Measurements from ENCODE around the gene OR4M1. TPM values are rescaled to one million over a fixed set of nuclear protein-coding genes. Genes with fewer than 3 reads are reported as not detected.
"Not testable (repeated sequence)": the region's sequence is repeated elsewhere in the genome, so short reads cannot be mapped to it uniquely, and the experiment has no call there.

The OR4M1 gene, protein sequence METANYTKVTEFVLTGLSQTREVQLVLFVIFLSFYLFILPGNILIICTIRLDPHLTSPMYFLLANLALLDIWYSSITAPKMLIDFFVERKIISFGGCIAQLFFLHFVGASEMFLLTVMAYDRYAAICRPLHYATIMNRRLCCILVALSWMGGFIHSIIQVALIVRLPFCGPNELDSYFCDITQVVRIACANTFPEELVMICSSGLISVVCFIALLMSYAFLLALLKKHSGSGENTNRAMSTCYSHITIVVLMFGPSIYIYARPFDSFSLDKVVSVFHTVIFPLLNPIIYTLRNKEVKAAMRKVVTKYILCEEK
- total RNA-seq (not detected), polyA plus RNA-seq (not detected)
- long read RNA-seq, donor 1: 0 reads
- long read RNA-seq, donor 2: 0 reads

DNA sequence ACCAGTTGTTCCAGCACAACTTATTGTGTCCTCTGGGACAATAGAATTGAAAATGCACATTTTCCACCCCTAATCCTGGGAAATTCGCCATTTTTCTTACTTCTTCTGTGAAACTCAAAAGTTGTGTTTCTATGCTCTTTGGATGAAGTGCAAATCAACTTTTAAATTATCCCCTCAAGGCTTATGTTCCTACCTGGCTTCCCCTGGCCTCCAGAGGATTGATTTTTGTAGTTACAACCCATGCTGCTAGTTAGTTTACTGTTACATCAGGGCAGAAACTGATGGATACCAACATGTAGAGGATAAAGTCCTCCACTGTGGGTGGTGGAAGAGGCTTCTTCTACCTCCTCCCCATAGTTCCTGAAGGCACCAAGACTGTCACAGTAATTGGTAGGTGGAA lies at the start of gene OR4M1:
Gene OR4M1 (plus strand): TSS at position 301 of the 400 bp plus-strand sequence. CDS start 6,819 bp downstream, outside the sequence.
- H3K9me3 ChIP-seq; H3K36me3 ChIP-seq (ENCODE audit: insufficient read depth in 1 of 2, low read depth in 1 of 2); H3K4me3 ChIP-seq; ATAC-seq; H3K4me1 ChIP-seq; intact Hi-C loops (cut with DNase I); DNase-seq; H3K27ac ChIP-seq; H3K27me3 ChIP-seq (ENCODE audit: insufficient read depth in 3 of 3, low read length in 2 of 3): not testable (repeated sequence)
- WGBS, 3 donors: 4 to 10% (median 5%) methylated on average over 1 of the region's 1 CpG

GRCh38 chr14:19729359-19729758 lies 43.9 kb upstream of the OR4M1 start:
- Histone ChIP-seq H3K27ac (no peak overlapping the region), H3K36me3 (ENCODE audit: insufficient read depth in 1 of 2, low read depth in 1 of 2) (no peaks in the 10 kb centered on the region), H3K4me1 (no peaks in the 10 kb centered on the region), H3K27me3 (ENCODE audit: insufficient read depth in 3 of 3, low read length in 2 of 3) (no peaks in the 10 kb centered on the region), H3K9me3 (peaks cover 7% of the 10 kb centered on the region), H3K4me3 (no peak overlapping the region)
- TF ChIP-seq, protein P1, sequence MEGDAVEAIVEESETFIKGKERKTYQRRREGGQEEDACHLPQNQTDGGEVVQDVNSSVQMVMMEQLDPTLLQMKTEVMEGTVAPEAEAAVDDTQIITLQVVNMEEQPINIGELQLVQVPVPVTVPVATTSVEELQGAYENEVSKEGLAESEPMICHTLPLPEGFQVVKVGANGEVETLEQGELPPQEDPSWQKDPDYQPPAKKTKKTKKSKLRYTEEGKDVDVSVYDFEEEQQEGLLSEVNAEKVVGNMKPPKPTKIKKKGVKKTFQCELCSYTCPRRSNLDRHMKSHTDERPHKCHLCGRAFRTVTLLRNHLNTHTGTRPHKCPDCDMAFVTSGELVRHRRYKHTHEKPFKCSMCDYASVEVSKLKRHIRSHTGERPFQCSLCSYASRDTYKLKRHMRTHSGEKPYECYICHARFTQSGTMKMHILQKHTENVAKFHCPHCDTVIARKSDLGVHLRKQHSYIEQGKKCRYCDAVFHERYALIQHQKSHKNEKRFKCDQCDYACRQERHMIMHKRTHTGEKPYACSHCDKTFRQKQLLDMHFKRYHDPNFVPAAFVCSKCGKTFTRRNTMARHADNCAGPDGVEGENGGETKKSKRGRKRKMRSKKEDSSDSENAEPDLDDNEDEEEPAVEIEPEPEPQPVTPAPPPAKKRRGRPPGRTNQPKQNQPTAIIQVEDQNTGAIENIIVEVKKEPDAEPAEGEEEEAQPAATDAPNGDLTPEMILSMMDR (IDR thresholded peaks at IDR 0.05): no peak
- intact Hi-C loops (cut with DNase I): no loop called here
- peak in 1 of 4 donors; percentile 24 for ATAC-seq
- DNase-seq: no peak

GRCh38 chr14:19729763-19730162 lies 43.5 kb upstream of the OR4M1 start:
- Histone ChIP-seq H3K27ac (no peak overlapping the region), H3K9me3 (peaks cover 7% of the 10 kb centered on the region), H3K4me1 (no peaks in the 10 kb centered on the region), H3K27me3 (ENCODE audit: insufficient read depth in 3 of 3, low read length in 2 of 3) (no peaks in the 10 kb centered on the region), H3K4me3 (no peak overlapping the region), H3K36me3 (ENCODE audit: insufficient read depth in 1 of 2, low read depth in 1 of 2) (no peaks in the 10 kb centered on the region)
- 57 to 63% (median 61%) methylated on average over 2 of the region's 2 CpGs for WGBS, 3 donors
- intact Hi-C loops (cut with DNase I): no loop called here
- ATAC-seq (no peak), DNase-seq (no peak)
- TF ChIP-seq, protein P1 (IDR thresholded peaks at IDR 0.05): no peak

- ATAC-seq, H3K4me3 ChIP-seq: not testable (repeated sequence)
- 62 to 81% (median 74%) methylated on average over 3 of the region's 3 CpGs for WGBS, 3 donors
These were observed 39.4 kb upstream of the OR4M1 start for GRCh38 chr14:19733893-19734292.

DNA sequence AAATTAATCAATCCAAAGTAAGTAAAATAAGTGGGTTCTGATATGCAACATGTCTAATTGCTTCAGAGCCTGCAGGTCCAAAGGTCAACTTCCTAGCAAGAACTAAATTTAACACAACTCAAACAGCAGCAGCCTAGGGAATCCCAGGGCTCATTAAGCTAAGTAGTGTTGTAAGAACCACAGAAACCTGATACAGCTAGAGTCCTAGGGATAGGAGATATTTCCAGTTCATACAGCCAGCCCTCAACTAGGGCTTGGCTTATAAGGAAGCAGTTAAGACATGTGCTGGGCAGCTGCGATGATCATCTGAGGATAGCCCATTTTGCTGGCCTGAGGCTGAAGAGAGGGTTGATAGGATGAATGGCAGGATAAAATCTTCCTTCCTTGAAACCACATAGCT lies 30.0 kb upstream of the OR4M1 start, which contains the start of gene OR4Q3:
Gene OR4Q3 (plus strand): TSS at position 316 of the 400 bp plus-strand sequence.
- Histone ChIP-seq H3K4me3 (no peak within 1 kb of the TSS), H3K4me1 (no peaks in the 10 kb centered on the region), H3K9me3 (no peaks in the 10 kb centered on the region), H3K27me3 (ENCODE audit: insufficient read depth in 3 of 3, low read length in 2 of 3) (no peaks in the 10 kb centered on the region), H3K27ac (no peak within 1 kb of the TSS), H3K36me3 (ENCODE audit: insufficient read depth in 1 of 2, low read depth in 1 of 2) (no peaks in the 10 kb centered on the region)
- TF ChIP-seq, protein P1 (IDR thresholded peaks at IDR 0.05): no peak
- peak; percentile 51 to 81 (median 69) for ATAC-seq
- 59 to 78% (median 62%) methylated on average over 1 of the region's 1 CpG for WGBS, 3 donors
- no peak for DNase-seq
- intact Hi-C loops (cut with DNase I): no loop called here

More at GRCh38 chr14:19733893-19734292, 39.4 kb upstream of the OR4M1 start:
- H3K27me3 ChIP-seq (ENCODE audit: insufficient read depth in 3 of 3, low read length in 2 of 3); intact Hi-C loops (cut with DNase I); H3K9me3 ChIP-seq; DNase-seq; H3K27ac ChIP-seq; H3K36me3 ChIP-seq (ENCODE audit: insufficient read depth in 1 of 2, low read depth in 1 of 2); H3K4me1 ChIP-seq: not testable (repeated sequence)

DNA sequence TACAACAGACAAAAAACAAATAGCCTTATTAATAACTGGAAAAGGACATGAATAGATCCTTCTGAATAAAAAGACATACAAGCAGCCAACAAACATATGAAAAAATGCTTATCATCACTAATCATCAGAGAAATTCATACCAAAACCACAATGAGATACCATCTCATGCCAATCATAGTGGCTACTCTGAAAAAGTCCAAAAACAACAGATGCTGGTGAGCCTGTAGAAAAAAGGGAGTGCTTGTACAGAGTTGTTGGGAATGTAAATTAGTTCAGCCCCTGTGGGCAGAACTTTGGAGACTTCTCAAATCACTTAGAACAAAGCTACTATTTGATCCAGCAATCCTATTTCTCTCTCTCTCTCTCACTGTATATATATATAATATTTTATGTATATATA lies 21.0 kb upstream of the OR4M1 start:
- DNase-seq; H3K36me3 ChIP-seq (ENCODE audit: insufficient read depth in 1 of 2, low read depth in 1 of 2); H3K4me3 ChIP-seq; H3K27ac ChIP-seq; H3K27me3 ChIP-seq (ENCODE audit: insufficient read depth in 3 of 3, low read length in 2 of 3); H3K9me3 ChIP-seq; ATAC-seq; H3K4me1 ChIP-seq; intact Hi-C loops (cut with DNase I): not testable (repeated sequence)
